Measurements from ENCODE around the gene POGK.

DNA sequence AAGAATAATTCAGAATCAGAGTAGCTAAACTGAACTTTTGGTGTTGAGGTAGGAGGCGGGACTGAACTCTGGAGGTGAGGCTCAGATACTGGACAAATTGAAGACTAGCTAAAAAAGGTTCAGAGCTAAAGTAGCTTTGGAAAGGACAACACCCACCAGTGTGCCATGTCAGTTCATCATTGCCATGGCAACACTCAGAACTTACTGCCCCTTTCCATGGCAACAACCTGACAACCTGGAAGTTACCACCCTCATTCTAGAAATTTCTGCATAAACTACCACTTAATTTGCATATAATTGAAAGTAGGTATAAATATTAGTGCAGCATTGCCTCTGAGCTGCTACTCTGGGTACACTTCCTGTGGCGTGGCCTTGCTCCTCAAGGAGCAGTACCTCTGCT, 30.3 kb upstream of the POGK start:
- TF ChIP-seq PML (IDR thresholded peaks at IDR 0.05; ENCODE audit: low read length): no peak
- TF ChIP-seq POLR2AphosphoS5 (IDR thresholded peaks at IDR 0.05; ENCODE audit: control insufficient read depth, insufficient read depth, low read depth, low read length): no peak
- no peak for TF ChIP-seq POLR2A (conservative IDR thresholded peaks at IDR 0.05)
- no peak for TF ChIP-seq CBX5 (IDR thresholded peaks at IDR 0.05; ENCODE audit: borderline replicate concordance, low read depth)
